Suprapubic skin (tissue), 3 donors: ENCODE measurements around the gene EYS.

Experiments used
- POLR2A ChIP-seq, 2 donors: fragments of 450-650 bp; IDR thresholded peaks; one replicate each; pipeline ENCODE4 v1.6.1; 2017; ENCODE audit warnings: antibody characterized with exemption in 2 of 2, mild to moderate bottlenecking in 2 of 2, moderate library complexity in 2 of 2
- TF ChIP-seq, protein P1 (sequence below), 2 donors: fragments of 200-600 bp in 1 of 2; fragments of 450-650 bp in 1 of 2; sonication (generic) in 1 of 2; IDR thresholded peaks; one replicate each; pipeline ENCODE4 v1.5.1; 2016 to 2019; ENCODE audit warnings: antibody characterized with exemption in 2 of 2, mild to moderate bottlenecking in 1 of 2, moderate library complexity in 1 of 2

DNA sequence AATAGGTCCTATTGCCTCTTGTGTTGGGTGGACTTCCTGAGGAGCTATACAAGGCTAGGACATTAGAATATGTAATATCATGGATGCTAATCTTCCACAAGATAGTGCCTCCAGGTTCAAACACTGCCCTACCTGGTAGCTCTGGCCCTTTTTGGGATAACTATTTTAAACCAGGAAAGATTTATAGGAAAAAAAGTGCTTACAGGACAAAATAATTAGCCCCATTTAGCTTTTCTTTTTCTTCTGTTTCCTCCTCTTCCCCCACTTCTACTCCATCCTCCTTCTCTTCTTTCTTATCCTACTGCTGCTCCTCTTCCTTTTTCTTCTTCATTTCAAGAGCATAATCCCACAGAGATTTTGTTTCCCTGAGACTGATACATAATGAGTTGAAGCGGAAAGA is 1104.0 kb downstream of the EYS start:
- TF ChIP-seq, protein P1, sequence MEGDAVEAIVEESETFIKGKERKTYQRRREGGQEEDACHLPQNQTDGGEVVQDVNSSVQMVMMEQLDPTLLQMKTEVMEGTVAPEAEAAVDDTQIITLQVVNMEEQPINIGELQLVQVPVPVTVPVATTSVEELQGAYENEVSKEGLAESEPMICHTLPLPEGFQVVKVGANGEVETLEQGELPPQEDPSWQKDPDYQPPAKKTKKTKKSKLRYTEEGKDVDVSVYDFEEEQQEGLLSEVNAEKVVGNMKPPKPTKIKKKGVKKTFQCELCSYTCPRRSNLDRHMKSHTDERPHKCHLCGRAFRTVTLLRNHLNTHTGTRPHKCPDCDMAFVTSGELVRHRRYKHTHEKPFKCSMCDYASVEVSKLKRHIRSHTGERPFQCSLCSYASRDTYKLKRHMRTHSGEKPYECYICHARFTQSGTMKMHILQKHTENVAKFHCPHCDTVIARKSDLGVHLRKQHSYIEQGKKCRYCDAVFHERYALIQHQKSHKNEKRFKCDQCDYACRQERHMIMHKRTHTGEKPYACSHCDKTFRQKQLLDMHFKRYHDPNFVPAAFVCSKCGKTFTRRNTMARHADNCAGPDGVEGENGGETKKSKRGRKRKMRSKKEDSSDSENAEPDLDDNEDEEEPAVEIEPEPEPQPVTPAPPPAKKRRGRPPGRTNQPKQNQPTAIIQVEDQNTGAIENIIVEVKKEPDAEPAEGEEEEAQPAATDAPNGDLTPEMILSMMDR (IDR thresholded peaks at IDR 0.05): no peak
- TF ChIP-seq POLR2A (IDR thresholded peaks at IDR 0.05): no peak
